Activated T-cell treated with anti-CD3 and anti-CD28 coated beads for 4 hours (primary cell): Measurements from ENCODE around the gene CCDC169.
"Not testable (repeated sequence)": the region's sequence is repeated elsewhere in the genome, so short reads cannot be mapped to it uniquely, and the experiment has no call there.

Experiments
- DNase-seq: peaks from one replicate; pipeline ENCODE4 v3.0.0-alpha.2; 2020

The CCDC169 gene

GRCh38 chr13:36297366-36298338, at the start of gene CCDC169:
Gene CCDC169 (minus strand): TSS chr13:36297814. CDS start chr13:36297719, 95 bp downstream.
- peak; percentile 48 for DNase-seq

GRCh38 chr13:36346222-36347083, 48.8 kb upstream of the CCDC169 start, which contains the start of gene SPART:
Gene SPART (minus strand): TSS chr13:36346394. CDS start chr13:36335830, 10,564 bp downstream.
- peak; percentile 85 for DNase-seq

DNA sequence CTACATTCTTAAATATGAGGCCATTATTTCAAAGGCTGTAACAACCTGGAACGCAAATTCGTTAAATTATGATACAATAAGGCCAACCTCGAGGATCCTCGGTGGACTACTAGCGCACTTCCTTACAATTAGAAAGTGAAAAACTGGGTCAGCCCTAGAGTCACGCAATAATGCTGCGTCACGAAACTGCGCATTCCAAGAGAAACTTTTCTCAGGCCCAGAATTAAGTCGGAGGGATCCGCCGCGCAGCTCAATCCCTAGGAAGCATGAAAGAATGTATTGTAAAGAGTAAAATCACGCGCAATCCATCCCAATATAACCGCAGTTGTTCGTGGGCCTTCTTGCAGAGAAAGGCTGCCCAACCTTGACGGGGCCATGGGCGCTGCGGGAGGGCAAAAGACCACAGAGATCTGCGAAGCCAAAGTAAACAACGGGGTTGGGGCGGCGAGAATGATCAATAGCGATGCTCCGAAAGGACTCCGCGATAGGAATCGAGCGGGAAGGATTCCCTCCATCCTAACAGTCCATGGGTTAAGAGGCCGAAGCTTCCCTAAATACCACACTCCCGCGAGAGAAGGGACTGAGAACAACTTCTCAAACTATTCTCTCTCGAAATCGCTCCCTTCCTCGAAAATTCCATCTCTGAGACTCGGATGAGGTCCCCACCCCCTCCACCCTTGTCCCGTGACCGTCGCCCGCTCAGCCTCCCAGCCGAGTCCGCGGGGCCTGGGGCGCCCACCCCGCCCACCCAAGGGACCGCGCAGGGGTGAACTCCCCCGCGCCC, 48.0 kb upstream of the CCDC169 start:
- peak; percentile 13 for DNase-seq

DNA sequence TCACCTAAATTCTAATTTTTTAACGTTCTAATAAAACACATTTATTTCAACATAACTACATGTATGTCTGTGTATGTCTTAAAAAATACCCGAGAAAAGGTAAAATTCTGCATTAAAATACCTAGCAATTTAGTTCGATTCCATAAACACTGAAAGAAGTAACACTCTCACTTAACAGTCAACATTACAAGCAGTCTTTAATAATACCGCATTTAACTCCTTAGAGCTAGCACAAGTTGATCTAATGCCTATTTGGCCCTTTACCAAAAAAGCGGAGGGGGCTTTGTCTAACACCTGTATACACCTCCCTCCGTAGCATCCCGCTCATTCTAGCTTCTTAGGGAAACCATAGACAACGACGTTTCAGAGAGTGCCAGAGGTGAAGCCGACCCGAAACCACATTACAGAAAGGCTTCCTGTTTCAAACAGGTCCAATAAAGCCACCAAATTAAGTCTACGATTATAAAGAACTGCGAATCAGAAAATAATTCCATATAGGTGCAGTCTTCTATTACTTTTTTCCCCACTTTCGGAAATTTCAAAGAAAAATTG, 47.3 kb upstream of the CCDC169 start:
- DNase-seq, result no peak

DNA sequence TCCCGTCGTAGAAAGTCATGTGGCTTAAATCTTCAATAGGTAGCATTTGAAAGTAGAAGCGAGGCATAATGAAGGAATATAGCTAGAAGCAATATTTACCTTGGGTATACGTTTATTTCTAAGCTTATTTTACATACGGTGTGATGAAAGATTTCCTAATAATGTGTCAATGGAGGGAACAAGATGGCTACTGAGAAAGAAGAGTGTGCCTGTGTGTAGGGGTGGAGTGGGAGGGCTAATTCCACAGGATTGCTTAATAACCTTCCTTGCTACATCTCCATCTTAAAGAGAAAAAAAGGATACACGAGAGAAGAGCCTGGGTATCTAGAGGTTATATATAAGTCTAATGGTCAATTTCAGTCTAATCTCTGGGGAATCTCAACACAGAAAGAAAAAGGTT, 46.6 kb upstream of the CCDC169 start:
- no peak for DNase-seq

- no peak for DNase-seq
These were observed 46.2 kb upstream of the CCDC169 start for GRCh38 chr13:36343766-36344165.

DNA sequence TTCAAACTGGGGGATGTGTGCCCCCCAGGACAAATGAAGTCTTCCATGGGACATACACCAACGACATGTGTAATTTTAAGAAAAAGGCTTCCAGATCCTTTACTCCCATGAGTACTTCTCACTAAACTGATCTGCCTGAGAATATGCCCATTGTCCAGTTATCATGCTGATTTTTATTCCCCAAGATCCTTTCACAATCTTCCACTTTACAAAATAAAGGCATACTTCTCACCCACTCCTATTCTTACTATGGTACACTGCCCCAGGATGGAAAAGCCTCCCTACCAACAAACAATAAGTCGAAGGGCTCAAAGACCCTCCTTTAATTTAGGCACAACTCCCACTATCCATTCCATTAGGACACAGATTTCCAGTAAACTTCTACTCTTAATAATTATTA, 45.1 kb upstream of the CCDC169 start:
- DNase-seq, result no peak

DNA sequence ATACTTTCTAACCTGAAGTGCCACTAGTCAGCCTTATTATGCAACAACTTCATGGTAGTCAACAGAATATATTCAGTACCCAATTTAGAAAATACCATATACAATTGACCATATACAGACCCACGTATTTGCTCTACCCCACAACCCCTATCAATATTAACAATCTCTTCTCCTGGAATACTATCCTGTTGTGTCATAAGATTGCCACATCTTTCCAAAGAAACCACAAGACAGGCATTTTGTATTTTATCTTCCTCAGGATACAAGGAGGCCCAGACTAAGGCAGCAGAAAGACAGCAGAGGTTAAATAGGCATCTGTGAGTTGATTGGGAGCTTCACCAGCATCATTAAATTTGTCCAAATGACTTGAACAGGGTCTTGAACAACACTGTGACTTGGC, 44.1 kb upstream of the CCDC169 start:
- DNase-seq, result no peak

GRCh38 chr13:36339600-36340155, 42.1 kb upstream of the CCDC169 start:
- DNase-seq, result no peak

GRCh38 chr13:36337938-36338641, 40.5 kb upstream of the CCDC169 start:
- DNase-seq, result no peak

DNA sequence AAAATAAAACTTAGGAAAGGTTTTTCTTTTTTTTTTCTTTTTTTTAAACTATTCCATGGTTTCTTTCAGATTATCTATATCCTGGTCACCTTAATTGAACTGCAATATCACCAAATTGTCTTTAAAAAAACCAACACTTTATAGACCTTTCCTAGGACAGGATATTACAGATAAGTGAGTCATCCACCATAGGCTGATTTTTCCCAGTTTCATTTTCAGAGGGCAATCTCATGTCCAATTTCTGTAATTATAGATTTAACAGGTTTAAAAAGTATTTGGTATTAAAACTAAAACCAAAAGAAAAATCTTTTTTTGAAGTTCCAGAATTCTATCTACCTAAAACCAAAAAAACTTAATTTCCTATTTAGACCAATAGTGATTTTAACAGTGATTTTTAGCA, 35.4 kb upstream of the CCDC169 start:
- no peak for DNase-seq

DNA sequence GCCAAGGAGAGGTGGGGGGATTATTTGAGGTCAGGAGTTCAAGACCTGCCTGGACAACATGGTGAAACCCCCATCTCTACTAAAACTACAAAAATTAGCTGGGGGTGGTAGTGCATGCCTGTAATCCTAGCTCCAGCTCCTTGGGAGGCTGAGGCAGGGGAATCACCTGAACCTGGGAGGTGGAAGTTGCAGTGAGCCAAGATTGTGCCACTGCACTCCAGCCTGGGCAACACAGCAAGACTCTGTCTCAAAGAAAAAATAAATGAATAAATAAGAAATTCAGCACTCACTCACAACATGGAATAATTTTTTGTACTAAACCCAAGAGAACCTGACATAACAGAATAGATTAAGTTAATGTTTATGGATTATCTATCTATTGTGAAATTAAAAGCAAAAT, 34.6 kb upstream of the CCDC169 start:
- DNase-seq, result not testable (repeated sequence)

- no peak for DNase-seq
These were observed 33.7 kb upstream of the CCDC169 start for GRCh38 chr13:36331280-36331679.

- DNase-seq, result no peak
These were observed 31.7 kb upstream of the CCDC169 start for GRCh38 chr13:36329361-36329760.

DNA sequence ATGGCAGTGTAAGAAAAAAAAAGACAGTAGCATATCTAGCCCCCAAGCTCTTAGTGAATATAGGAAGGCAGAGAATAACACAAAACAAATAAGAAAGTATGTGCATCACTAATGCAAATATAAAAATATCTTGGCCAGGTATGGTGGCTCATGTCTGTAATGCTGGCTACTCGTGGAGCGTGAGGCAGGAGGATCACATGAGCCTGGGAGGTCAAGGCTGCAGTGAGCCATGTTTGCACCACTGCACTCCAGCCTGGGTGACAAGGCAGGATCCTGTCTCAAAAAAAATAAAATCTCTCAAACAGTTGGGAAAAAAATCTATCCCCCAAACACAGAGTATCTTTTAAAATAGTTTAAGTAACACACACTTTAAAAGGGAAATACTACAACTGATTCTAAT, 31.2 kb upstream of the CCDC169 start:
- DNase-seq, result no peak

GRCh38 chr13:36325912-36326311, 28.3 kb upstream of the CCDC169 start:
- DNase-seq, result no peak

DNA sequence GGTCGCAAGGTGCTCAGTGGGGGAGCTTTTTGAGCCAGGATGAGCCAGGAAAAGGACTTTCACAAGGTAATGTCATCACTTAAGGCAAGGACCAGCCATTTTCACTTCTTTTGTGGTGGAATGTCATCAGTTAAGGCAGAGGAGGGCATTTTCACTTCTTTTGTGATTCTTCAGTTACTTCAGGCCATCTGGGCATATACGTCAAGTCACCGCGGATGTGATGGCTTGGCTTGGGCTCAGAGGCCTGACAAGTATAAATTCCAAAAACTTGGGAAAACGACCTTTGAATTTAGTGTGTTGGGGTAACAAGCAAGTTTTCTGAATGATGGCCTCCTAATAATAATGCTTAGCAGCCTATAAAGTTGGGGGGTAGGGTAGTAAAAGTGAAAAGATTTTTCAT, 27.3 kb upstream of the CCDC169 start:
- DNase-seq, result not testable (repeated sequence)

GRCh38 chr13:36323951-36324566, 26.4 kb upstream of the CCDC169 start:
- no peak for DNase-seq

GRCh38 chr13:36323408-36323807, 25.8 kb upstream of the CCDC169 start:
- no peak for DNase-seq

- DNase-seq, result not testable (repeated sequence)
These were observed 22.2 kb upstream of the CCDC169 start for GRCh38 chr13:36319793-36320192.
